Smooth muscle cell (in vitro differentiated cells): ENCODE measurements around the gene KDM3A. TPM values are rescaled to one million over a fixed set of nuclear protein-coding genes. Genes with fewer than 3 reads are reported as not detected.

Experiments used
- DNase-seq: peaks from one replicate; lab custom pipeline; 2025; ENCODE audit not compliant: unreplicated experiment; lab: John Stamatoyannopoulos, UW
- H2AFZ ChIP-seq: fragments of 200-600 bp; sonication (generic); 2 replicates; pipeline ENCODE4 v1.6.0; 2016; ENCODE audit warnings: antibody characterized with exemption, low read depth, mild to moderate bottlenecking
- H3F3A ChIP-seq: fragments of 200-600 bp; sonication (generic); 2 replicates; pipeline ENCODE4 v1.6.0; 2017; ENCODE audit warnings: antibody characterized with exemption, low read depth
- H3K27ac ChIP-seq: fragments of 200-600 bp; sonication (generic); 2 replicates; pipeline ENCODE4 v1.5.1; 2016; ENCODE audit warnings: low read depth, mild to moderate bottlenecking
- H3K27me3 ChIP-seq: fragments of 200-600 bp; sonication (generic); 2 replicates; pipeline ENCODE4 v1.6.1; 2016; ENCODE audit warnings: low read depth, mild to moderate bottlenecking
- H3K36me3 ChIP-seq: fragments of 200-600 bp; sonication (generic); 2 replicates; pipeline ENCODE4 v1.5.1; 2016; ENCODE audit warnings: low read depth
- H3K4me1 ChIP-seq: fragments of 200-600 bp; sonication (generic); 2 replicates; pipeline ENCODE4 v1.5.1; 2016; ENCODE audit warnings: low read depth
- H3K4me2 ChIP-seq: fragments of 200-600 bp; sonication (generic); 2 replicates; pipeline ENCODE4 v1.6.0; 2016; ENCODE audit warnings: mild to moderate bottlenecking
- H3K4me3 ChIP-seq: fragments of 200-600 bp; sonication (generic); 2 replicates; pipeline ENCODE4 v1.5.1; 2016; ENCODE audit warnings: mild to moderate bottlenecking
- H3K79me2 ChIP-seq: fragments of 200-600 bp; sonication (generic); 2 replicates; pipeline ENCODE4 v1.6.0; 2016; ENCODE audit warnings: low read depth, mild to moderate bottlenecking
- H3K9ac ChIP-seq: fragments of 200-600 bp; sonication (generic); 2 replicates; pipeline ENCODE4 v1.6.0; 2016; ENCODE audit warnings: low read depth
- H3K9me3 ChIP-seq: fragments of 200-600 bp; sonication (generic); replicated peaks from 2 replicates; pipeline ENCODE4 v1.5.1; 2016; ENCODE audit warnings: low read depth
- H4K20me1 ChIP-seq: fragments of 200-600 bp; sonication (generic); 2 replicates; pipeline ENCODE4 v1.6.0; 2016; ENCODE audit warnings: low read depth
- CTCF ChIP-seq: fragments of 200-600 bp; sonication (generic); IDR thresholded peaks from 2 replicates; pipeline ENCODE4 v1.5.1; 2017; ENCODE audit warnings: borderline replicate concordance, mild to moderate bottlenecking, antibody characterized with exemption; ENCODE audit not compliant: insufficient read depth, poor library complexity, severe bottlenecking
- WGBS: methylation state at CpG from one replicate; pipeline ENCODE4 v1.1.7; 2016; ENCODE audit warnings: low lambda C conversion rate; 5-methylcytosine and 5-hydroxymethylcytosine counted together
- polyA plus RNA-seq: library from polyadenylated mRNA; unstranded; fragments of >200 nt; fragmentation: Nextera tagmentation; extraction: Ambion mirVana; gene quantifications from 2 replicates; pipeline ENCODE4 v1.2.1, GENCODE V29; 2016
- total RNA-seq: library from RNA; depleted of rRNA; stranded (reverse); fragments of >200 nt; gene quantifications from 2 replicates; pipeline ENCODE4 v1.2.3, GENCODE V29; 2014

KDM3A gene
- total and polyA plus RNA-seq, 2 experiments from 2014 or later: 19.6 to 57.5 TPM

- Histone ChIP-seq H3K9ac (no peak overlapping the region), H3K27me3 (no peaks in the 10 kb centered on the region), H2AFZ (no peak overlapping the region), H3K4me3 (no peak overlapping the region), H3K27ac (no peak overlapping the region), H3K4me1 (no peaks in the 10 kb centered on the region), H3K36me3 (peaks cover 49% of the 10 kb centered on the region), H3K79me2 (no peaks in the 10 kb centered on the region), H3K9me3 (no peaks in the 10 kb centered on the region), H3F3A (peaks cover 5% of the 10 kb centered on the region), H3K4me2 (no peak overlapping the region), H4K20me1 (peaks cover 11% of the 10 kb centered on the region)
- TF ChIP-seq CTCF: no peak
- DNase-seq: no peak
- 98% methylated on average over 7 of the region's 7 CpGs for WGBS
Measured at GRCh38 chr2:86488561-86489250, 47.5 kb downstream of the KDM3A start.

- no peak overlapping the region for H3K4me3 ChIP-seq
- H3K4me2 ChIP-seq: no peak overlapping the region
- no peaks in the 10 kb centered on the region for H3K4me1 ChIP-seq
- no peak for TF ChIP-seq CTCF
- 99% methylated on average over 3 of the region's 3 CpGs for WGBS
- no peaks in the 10 kb centered on the region for H3K9me3 ChIP-seq
- peaks cover 4% of the 10 kb centered on the region for H4K20me1 ChIP-seq
- no peak overlapping the region for H3K9ac ChIP-seq
- DNase-seq: no peak
- peaks cover 5% of the 10 kb centered on the region for H3F3A ChIP-seq
- H3K79me2 ChIP-seq: no peaks in the 10 kb centered on the region
- no peak overlapping the region for H3K27ac ChIP-seq
- no peak overlapping the region for H2AFZ ChIP-seq
- no peaks in the 10 kb centered on the region for H3K27me3 ChIP-seq
- H3K36me3 ChIP-seq: peaks cover 41% of the 10 kb centered on the region
Measured at GRCh38 chr2:86489542-86489941, 48.4 kb downstream of the KDM3A start.

- H3K4me3 ChIP-seq: no peak overlapping the region
- 95% methylated on average over 4 of the region's 4 CpGs for WGBS
- TF ChIP-seq CTCF: no peak
- peaks cover 4% of the 10 kb centered on the region for H4K20me1 ChIP-seq
- no peak overlapping the region for H3K9ac ChIP-seq
- H3F3A ChIP-seq: peaks cover 5% of the 10 kb centered on the region
- peaks cover 35% of the 10 kb centered on the region for H3K36me3 ChIP-seq
- no peak overlapping the region for H2AFZ ChIP-seq
- H3K9me3 ChIP-seq: no peaks in the 10 kb centered on the region
- no peak for DNase-seq
- no peaks in the 10 kb centered on the region for H3K79me2 ChIP-seq
- H3K27me3 ChIP-seq: no peaks in the 10 kb centered on the region
- H3K4me1 ChIP-seq: no peaks in the 10 kb centered on the region
- H3K4me2 ChIP-seq: no peak overlapping the region
- no peak overlapping the region for H3K27ac ChIP-seq
Measured at GRCh38 chr2:86490245-86490644, 49.1 kb downstream of the KDM3A start.

- Histone ChIP-seq H3K4me2 (no peak overlapping the region), H3K36me3 (peaks cover 28% of the 10 kb centered on the region), H3F3A (peaks cover 5% of the 10 kb centered on the region), H2AFZ (no peak overlapping the region), H3K9me3 (no peaks in the 10 kb centered on the region), H3K9ac (no peak overlapping the region), H3K4me3 (no peak overlapping the region), H3K4me1 (no peaks in the 10 kb centered on the region), H3K79me2 (no peaks in the 10 kb centered on the region), H3K27me3 (no peaks in the 10 kb centered on the region), H4K20me1 (peaks cover 4% of the 10 kb centered on the region), H3K27ac (no peak overlapping the region)
- no peak for TF ChIP-seq CTCF
- no peak for DNase-seq
- 83% methylated on average over 4 of the region's 4 CpGs for WGBS
Measured at GRCh38 chr2:86491088-86491487, 49.9 kb downstream of the KDM3A start.
